MM.1S (cell line): ENCODE data around the gene FAM124A.

Source experiments
- DNase-seq: peaks from one replicate; pipeline ENCODE4 v3.0.0-alpha.2; 2015
- H2AFZ ChIP-seq: fragments of 300-600 bp; sonication (generic); 2 replicates; pipeline ENCODE4 v1.6.0; 2016; ENCODE audit warnings: antibody characterized with exemption, low read length
- H3F3A ChIP-seq: fragments of 300-600 bp; sonication (generic); 2 replicates; pipeline ENCODE4 v1.6.1; 2016; ENCODE audit warnings: mild to moderate bottlenecking, antibody characterized with exemption, low read length, moderate library complexity, mixed read lengths; ENCODE audit not compliant: insufficient read depth
- H3K27ac ChIP-seq: fragments of 300-600 bp; sonication (generic); 2 replicates; pipeline ENCODE4 v1.5.1; 2016; ENCODE audit warnings: mild to moderate bottlenecking, low read length
- H3K27me3 ChIP-seq: fragments of 300-600 bp; sonication (generic); replicated peaks from 2 replicates; pipeline ENCODE4 v1.6.0; 2016; ENCODE audit warnings: low read length; ENCODE audit not compliant: insufficient read depth
- H3K36me3 ChIP-seq: fragments of 300-600 bp; sonication (generic); replicated peaks from 2 replicates; pipeline ENCODE4 v1.6.1; 2016; ENCODE audit warnings: mild to moderate bottlenecking, low read length, mixed read lengths; ENCODE audit not compliant: insufficient read depth
- H3K4me1 ChIP-seq: fragments of 300-600 bp; sonication (generic); 2 replicates; pipeline ENCODE4 v1.6.1; 2016; ENCODE audit warnings: low read length, mixed read lengths
- H3K4me2 ChIP-seq: fragments of 300-600 bp; sonication (generic); 2 replicates; pipeline ENCODE4 v1.6.0; 2016; ENCODE audit warnings: low read depth, low read length
- H3K4me3 ChIP-seq: fragments of 300-600 bp; sonication (generic); 2 replicates; pipeline ENCODE4 v1.5.1; 2016; ENCODE audit warnings: low read length, mixed read lengths
- H3K79me2 ChIP-seq: fragments of 300-600 bp; sonication (generic); 2 replicates; pipeline ENCODE4 v1.6.1; 2016; ENCODE audit warnings: mixed run types, low read length, mixed read lengths
- H3K9ac ChIP-seq: fragments of 300-600 bp; sonication (generic); 2 replicates; pipeline ENCODE4 v1.6.1; 2016; ENCODE audit warnings: low read length, mixed read lengths
- H3K9me2 ChIP-seq: fragments of 300-600 bp; sonication (generic); replicated peaks from 2 replicates; pipeline ENCODE4 v1.6.1; 2016; ENCODE audit warnings: mild to moderate bottlenecking, low read length, mixed read lengths; ENCODE audit not compliant: insufficient read depth
- H3K9me3 ChIP-seq: fragments of 300-600 bp; sonication (generic); replicated peaks from 2 replicates; pipeline ENCODE4 v1.6.1; 2016; ENCODE audit warnings: mild to moderate bottlenecking, low read length, mixed read lengths; ENCODE audit not compliant: insufficient read depth
- H4K20me1 ChIP-seq: fragments of 300-600 bp; sonication (generic); 2 replicates; pipeline ENCODE4 v1.6.1; 2016; ENCODE audit warnings: mild to moderate bottlenecking, low read length, moderate library complexity, mixed read lengths; ENCODE audit not compliant: insufficient read depth
- CTCF ChIP-seq: fragments of 300-600 bp; sonication (generic); IDR thresholded peaks from 2 replicates; pipeline ENCODE4 v1.5.1; 2016; ENCODE audit warnings: antibody characterized with exemption, low read length, mixed read lengths
- EZH2 ChIP-seq: fragments of 300-600 bp; sonication (generic); optimal IDR thresholded peaks from 2 replicates; pipeline ENCODE3; 2017; ENCODE audit warnings: low read depth, mild to moderate bottlenecking, antibody characterized with exemption, low read length, mixed read lengths
- EZH2phosphoT487 ChIP-seq: fragments of 300-600 bp; sonication (generic); IDR thresholded peaks from 2 replicates; pipeline ENCODE4 v1.6.1; 2018; ENCODE audit warnings: antibody characterized with exemption, low read length

The FAM124A gene

GRCh38 chr13:51231456-51231855, 9.3 kb downstream of the FAM124A start:
- Histone ChIP-seq H3K36me3 (no peaks in the 10 kb centered on the region), H3K79me2 (no peaks in the 10 kb centered on the region), H3K9me2 (no peaks in the 10 kb centered on the region), H3K9me3 (no peaks in the 10 kb centered on the region), H3K9ac (no peak overlapping the region), H3K27me3 (no peaks in the 10 kb centered on the region), H3F3A (no peaks in the 10 kb centered on the region), H3K4me2 (no peak overlapping the region), H3K4me1 (no peaks in the 10 kb centered on the region), H3K4me3 (no peak overlapping the region), H3K27ac (no peak overlapping the region), H2AFZ (no peak overlapping the region), H4K20me1 (no peaks in the 10 kb centered on the region)
- no peak for DNase-seq
- TF ChIP-seq CTCF (no peak), EZH2phosphoT487 (no peak), EZH2 (no peak)

- no peaks in the 10 kb centered on the region for H3K79me2 ChIP-seq
- TF ChIP-seq EZH2phosphoT487 (no peak), CTCF (no peak), EZH2 (no peak)
- H3K4me2 ChIP-seq, result no peak overlapping the region
- H3K36me3 ChIP-seq, result no peaks in the 10 kb centered on the region
- H3K4me3 ChIP-seq, result no peak overlapping the region
- no peak overlapping the region for H3K27ac ChIP-seq
- H4K20me1 ChIP-seq, result no peaks in the 10 kb centered on the region
- no peak for DNase-seq
- H3K9me3 ChIP-seq, result no peaks in the 10 kb centered on the region
- H3K4me1 ChIP-seq, result no peaks in the 10 kb centered on the region
- no peak overlapping the region for H3K9ac ChIP-seq
- H3F3A ChIP-seq, result no peaks in the 10 kb centered on the region
- no peak overlapping the region for H2AFZ ChIP-seq
- H3K27me3 ChIP-seq, result no peaks in the 10 kb centered on the region
- no peaks in the 10 kb centered on the region for H3K9me2 ChIP-seq
Observed at GRCh38 chr13:51232328-51232727, 10.1 kb downstream of the FAM124A start.

- Histone ChIP-seq H3K27ac (no peak overlapping the region), H2AFZ (no peak overlapping the region), H3F3A (no peaks in the 10 kb centered on the region), H3K4me2 (no peak overlapping the region), H3K9me3 (no peaks in the 10 kb centered on the region), H3K9me2 (no peaks in the 10 kb centered on the region), H4K20me1 (no peaks in the 10 kb centered on the region), H3K4me3 (no peak overlapping the region), H3K9ac (no peak overlapping the region), H3K36me3 (no peaks in the 10 kb centered on the region), H3K4me1 (no peaks in the 10 kb centered on the region), H3K27me3 (no peaks in the 10 kb centered on the region), H3K79me2 (no peaks in the 10 kb centered on the region)
- DNase-seq, result no peak
- TF ChIP-seq EZH2phosphoT487 (no peak), CTCF (no peak), EZH2 (no peak)
Observed at GRCh38 chr13:51233117-51233826, 11.1 kb downstream of the FAM124A start.
